ENCODE measurements around the gene KANSL1. TPM values are rescaled to one million over a fixed set of nuclear protein-coding genes. Genes with fewer than 3 reads are reported as not detected.

KANSL1 gene
- total and polyA plus RNA-seq, 8 donors = 24.6 to 86.6 (median 48.2) TPM

DNA sequence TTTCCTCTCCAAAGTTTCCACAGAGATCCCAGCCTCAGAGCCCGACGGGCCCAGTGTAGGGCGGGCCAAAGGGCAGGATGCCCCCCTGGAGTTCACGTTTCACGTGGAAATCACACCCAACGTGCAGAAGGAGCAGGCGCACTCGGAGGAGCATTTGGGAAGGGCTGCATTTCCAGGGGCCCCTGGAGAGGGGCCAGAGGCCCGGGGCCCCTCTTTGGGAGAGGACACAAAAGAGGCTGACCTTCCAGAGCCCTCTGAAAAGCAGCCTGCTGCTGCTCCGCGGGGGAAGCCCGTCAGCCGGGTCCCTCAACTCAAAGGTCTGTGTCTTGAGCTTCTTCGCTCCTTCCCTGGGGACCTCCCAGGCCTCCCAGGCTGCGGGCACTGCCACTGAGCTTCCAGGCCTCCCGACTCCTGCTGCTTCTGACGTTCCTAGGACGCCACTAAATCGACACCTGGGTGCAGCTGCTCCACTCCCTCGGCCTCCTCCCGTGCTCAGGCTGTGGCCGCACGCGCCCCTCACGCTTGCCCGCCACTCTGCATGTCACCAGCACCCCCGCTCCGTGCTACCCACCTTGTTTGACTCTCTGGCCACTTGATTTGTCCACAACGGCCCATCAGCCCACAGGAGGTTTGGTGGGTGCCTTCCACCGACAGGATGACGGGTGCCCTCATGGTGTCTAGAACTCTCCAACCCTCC is 209.5 kb downstream of the KANSL1 start:
- FAIRE-seq (no peak), ATAC-seq (no peak), DNase-seq (no peak)
- intact Hi-C loops (cut with DNase I) = no loop called here
- TF ChIP-seq, protein P1, sequence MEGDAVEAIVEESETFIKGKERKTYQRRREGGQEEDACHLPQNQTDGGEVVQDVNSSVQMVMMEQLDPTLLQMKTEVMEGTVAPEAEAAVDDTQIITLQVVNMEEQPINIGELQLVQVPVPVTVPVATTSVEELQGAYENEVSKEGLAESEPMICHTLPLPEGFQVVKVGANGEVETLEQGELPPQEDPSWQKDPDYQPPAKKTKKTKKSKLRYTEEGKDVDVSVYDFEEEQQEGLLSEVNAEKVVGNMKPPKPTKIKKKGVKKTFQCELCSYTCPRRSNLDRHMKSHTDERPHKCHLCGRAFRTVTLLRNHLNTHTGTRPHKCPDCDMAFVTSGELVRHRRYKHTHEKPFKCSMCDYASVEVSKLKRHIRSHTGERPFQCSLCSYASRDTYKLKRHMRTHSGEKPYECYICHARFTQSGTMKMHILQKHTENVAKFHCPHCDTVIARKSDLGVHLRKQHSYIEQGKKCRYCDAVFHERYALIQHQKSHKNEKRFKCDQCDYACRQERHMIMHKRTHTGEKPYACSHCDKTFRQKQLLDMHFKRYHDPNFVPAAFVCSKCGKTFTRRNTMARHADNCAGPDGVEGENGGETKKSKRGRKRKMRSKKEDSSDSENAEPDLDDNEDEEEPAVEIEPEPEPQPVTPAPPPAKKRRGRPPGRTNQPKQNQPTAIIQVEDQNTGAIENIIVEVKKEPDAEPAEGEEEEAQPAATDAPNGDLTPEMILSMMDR (IDR thresholded peaks at IDR 0.05) = no peak
- no peaks in the 10 kb centered on the region for H3K4me1 ChIP-seq
- no peak overlapping the region for H3K4me3 ChIP-seq
- WGBS, 2 donors = 76 to 78% methylated on average over 26 to 31 of the region's 31 CpGs
- no peak overlapping the region for H3K27ac ChIP-seq
- H3K27me3 ChIP-seq = no peaks in the 10 kb centered on the region
- no peaks in the 10 kb centered on the region for H3K9me3 ChIP-seq
- H3K36me3 ChIP-seq = no peaks in the 10 kb centered on the region

DNA sequence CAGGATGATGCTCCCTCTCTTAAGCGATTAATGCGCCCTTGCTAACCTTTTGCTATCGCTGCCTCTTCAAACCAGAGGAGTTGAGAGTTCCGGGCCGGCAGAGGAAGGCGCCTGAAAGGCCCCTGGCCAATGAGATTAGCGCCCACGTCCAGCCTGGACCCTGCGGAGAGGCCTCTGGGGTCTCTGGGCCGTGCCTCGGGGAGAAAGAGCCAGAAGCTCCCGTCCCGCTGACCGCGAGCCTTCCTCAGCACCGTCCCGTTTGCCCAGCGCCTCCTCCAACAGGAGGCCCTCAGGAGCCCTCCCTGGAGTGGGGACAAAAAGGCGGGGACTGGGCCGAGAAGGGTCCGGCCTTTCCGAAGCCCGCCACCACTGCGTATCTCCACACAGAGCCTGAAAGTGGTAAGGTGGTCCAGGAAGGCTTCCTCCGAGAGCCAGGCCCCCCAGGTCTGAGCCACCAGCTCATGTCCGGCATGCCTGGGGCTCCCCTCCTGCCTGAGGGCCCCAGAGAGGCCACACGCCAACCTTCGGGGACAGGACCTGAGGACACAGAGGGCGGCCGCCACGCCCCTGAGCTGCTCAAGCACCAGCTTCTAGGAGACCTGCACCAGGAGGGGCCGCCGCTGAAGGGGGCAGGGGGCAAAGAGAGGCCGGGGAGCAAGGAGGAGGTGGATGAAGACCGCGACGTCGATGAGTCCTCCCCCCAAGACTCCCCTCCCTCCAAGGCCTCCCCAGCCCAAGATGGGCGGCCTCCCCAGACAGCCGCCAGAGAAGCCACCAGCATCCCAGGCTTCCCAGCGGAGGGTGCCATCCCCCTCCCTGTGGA is 210.2 kb downstream of the KANSL1 start:
- TF ChIP-seq, protein P1 (IDR thresholded peaks at IDR 0.05) = no peak
- Histone ChIP-seq H3K9me3 (no peaks in the 10 kb centered on the region), H3K27ac (no peak overlapping the region), H3K27me3 (no peaks in the 10 kb centered on the region), H3K4me1 (no peaks in the 10 kb centered on the region), H3K4me3 (no peak overlapping the region), H3K36me3 (no peaks in the 10 kb centered on the region)
- DNase-seq = no peak
- ATAC-seq = no peak
- no peak for FAIRE-seq
- WGBS, 2 donors = 89 to 91% methylated on average over 41 of the region's 41 CpGs
- intact Hi-C loops (cut with DNase I) = no loop called here

- 78 to 85% methylated on average over 7 of the region's 7 CpGs for WGBS, 2 donors
- no peaks in the 10 kb centered on the region for H3K4me1 ChIP-seq
- no peak overlapping the region for H3K4me3 ChIP-seq
- no peaks in the 10 kb centered on the region for H3K27me3 ChIP-seq
- H3K36me3 ChIP-seq = no peaks in the 10 kb centered on the region
- no peak overlapping the region for H3K27ac ChIP-seq
- intact Hi-C loops (cut with DNase I) = no loop called here
- DNase-seq (peak in 1 of 6 donors; percentile 22), ATAC-seq (no peak), FAIRE-seq (no peak)
- TF ChIP-seq, protein P1 (IDR thresholded peaks at IDR 0.05) = no peak
- no peaks in the 10 kb centered on the region for H3K9me3 ChIP-seq
Measured at GRCh38 chr17:45981306-45981705, 211.9 kb downstream of the KANSL1 start.

DNA sequence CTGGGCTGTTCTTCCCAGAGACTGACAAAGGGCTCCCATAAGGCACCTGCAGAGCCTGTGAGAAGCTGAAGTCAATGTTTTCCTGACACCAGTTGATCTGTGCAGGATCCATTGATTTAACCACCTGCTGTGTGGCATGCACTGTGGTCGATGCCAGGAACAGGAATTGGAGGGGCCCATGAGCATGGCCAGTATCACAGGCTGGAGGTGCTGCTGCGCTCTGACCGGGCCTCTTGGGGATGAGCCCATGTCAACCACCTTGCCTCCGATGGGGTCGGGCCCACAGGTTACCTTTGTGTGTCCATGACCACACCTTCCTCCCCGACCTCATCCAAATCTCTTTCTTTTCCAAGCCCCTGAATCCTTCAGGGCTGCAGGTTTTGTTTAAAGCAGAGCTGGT is 212.4 kb downstream of the KANSL1 start:
- no peaks in the 10 kb centered on the region for H3K27me3 ChIP-seq
- TF ChIP-seq, protein P1 (IDR thresholded peaks at IDR 0.05) = no peak
- no peak overlapping the region for H3K4me3 ChIP-seq
- ATAC-seq (no peak), DNase-seq (peak in 1 of 6 donors; percentile 20), FAIRE-seq (no peak)
- H3K36me3 ChIP-seq = no peaks in the 10 kb centered on the region
- H3K9me3 ChIP-seq = no peaks in the 10 kb centered on the region
- no peak overlapping the region for H3K27ac ChIP-seq
- WGBS, 2 donors = 78 to 92% methylated on average over 6 of the region's 6 CpGs
- H3K4me1 ChIP-seq = no peaks in the 10 kb centered on the region
- intact Hi-C loops (cut with DNase I) = no loop called here

Other genes with a start within 250 kb of the KANSL1 start
- not detected for gene STH, start 194.2 kb downstream of the KANSL1 start, total RNA-seq
- gene STH, start 194.2 kb downstream of the KANSL1 start, polyA plus RNA-seq = not detected
- gene LRRC37A, start 101.7 kb upstream of the KANSL1 start, total RNA-seq = 1 to 10 TPM in 4 of 6 donors, under 1 TPM in 2; 0.58 to 2.9 (median 1.6) TPM
- 1 to 10 TPM; 1.1 to 1.6 TPM for gene LRRC37A, start 101.7 kb upstream of the KANSL1 start, polyA plus RNA-seq
- gene ARL17B, start 168.3 kb upstream of the KANSL1 start, total RNA-seq = 10 to 100 TPM in 1 of 6 donors, 1 to 10 TPM in 5; 2.8 to 11.7 (median 7.3) TPM
- gene ARL17B, start 168.3 kb upstream of the KANSL1 start, polyA plus RNA-seq = 1 to 10 TPM; 5.8 to 6.2 TPM

Measured in pancreas (tissue), 10 donors.